GM10266 (cell line): ENCODE data around the gene LARGE1.

Experiments used
- DNase-seq: peaks from one replicate; pipeline ENCODE4 v3.0.0; 2012; ENCODE audit errors: extremely low spot score
- TF ChIP-seq, protein P1 (sequence below): IDR thresholded peaks from 2 replicates; pipeline ENCODE4 v1.5.1; 2012; ENCODE audit warnings: mild to moderate bottlenecking, low read depth; ENCODE audit not compliant: control insufficient read depth, insufficient read depth; ENCODE audit errors: missing control alignments

Gene LARGE1

DNA sequence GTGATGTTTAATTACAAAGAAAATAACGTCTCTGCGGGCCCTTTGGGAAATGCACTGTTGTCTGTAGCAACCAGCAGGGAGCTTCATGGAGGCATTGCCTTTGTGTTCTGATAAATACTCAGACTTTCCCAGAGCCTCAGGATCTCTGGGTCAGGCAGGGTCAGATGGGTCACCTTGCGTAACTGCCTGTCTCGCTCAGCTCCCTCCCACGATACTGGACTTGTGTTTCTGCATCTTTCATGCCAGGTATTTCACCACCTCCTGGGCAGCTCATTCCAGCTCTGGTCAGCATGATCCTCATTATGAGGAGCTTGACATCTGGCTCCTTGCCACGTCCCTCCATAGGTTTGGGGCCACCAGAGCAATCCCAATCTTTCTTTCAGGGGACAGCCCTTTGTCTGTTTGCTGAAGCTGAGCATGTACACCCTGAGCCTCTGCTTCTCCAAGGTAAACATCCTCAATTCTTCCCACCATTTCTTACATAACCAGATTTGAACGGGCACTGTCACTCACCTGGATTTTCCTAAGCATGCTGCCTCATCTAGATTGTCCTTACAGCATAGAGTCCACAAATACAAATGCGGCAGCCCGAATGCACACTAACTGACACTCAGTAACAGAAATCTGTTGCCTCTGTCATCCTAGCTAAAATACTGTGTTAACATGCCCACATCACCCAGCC is 162.3 kb downstream of the LARGE1 start:
- DNase-seq, result no peak
- TF ChIP-seq, protein P1, sequence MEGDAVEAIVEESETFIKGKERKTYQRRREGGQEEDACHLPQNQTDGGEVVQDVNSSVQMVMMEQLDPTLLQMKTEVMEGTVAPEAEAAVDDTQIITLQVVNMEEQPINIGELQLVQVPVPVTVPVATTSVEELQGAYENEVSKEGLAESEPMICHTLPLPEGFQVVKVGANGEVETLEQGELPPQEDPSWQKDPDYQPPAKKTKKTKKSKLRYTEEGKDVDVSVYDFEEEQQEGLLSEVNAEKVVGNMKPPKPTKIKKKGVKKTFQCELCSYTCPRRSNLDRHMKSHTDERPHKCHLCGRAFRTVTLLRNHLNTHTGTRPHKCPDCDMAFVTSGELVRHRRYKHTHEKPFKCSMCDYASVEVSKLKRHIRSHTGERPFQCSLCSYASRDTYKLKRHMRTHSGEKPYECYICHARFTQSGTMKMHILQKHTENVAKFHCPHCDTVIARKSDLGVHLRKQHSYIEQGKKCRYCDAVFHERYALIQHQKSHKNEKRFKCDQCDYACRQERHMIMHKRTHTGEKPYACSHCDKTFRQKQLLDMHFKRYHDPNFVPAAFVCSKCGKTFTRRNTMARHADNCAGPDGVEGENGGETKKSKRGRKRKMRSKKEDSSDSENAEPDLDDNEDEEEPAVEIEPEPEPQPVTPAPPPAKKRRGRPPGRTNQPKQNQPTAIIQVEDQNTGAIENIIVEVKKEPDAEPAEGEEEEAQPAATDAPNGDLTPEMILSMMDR, result no peak

DNA sequence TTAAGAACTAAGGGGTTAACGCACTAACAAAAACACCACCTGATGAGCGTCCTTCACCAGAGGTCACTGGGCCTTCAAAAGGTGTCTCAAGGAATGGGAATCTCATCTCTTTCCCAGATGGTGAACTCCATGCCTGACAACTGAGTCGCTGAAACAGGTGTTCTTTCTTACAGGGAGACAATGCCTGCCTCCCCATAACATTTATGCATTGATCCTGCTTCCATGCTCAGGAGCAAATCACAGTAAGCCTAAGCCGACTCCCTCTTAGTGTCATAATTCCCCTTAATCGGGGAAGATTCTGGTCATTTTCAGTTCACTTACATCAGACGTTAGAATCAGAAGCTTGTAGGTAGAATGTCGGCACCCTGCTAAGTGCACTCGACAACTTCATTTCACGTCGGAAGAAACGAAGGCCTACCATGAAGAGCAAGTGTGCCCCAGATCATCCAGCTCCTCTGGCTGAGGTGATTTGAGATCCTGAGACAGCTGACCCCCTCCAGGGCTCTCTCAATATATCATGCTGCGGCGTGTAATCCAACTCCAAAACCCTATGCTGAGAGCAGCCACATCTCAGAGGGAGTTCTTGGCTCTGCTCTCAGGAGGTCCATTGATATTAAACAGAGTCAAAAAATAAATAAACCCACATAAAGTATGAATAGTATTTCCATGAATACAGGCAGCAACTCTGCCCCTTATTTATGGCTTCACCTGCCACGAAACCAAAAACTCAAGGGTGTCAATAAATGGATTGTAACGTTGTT is 163.1 kb downstream of the LARGE1 start:
- TF ChIP-seq, protein P1, result no peak
- no peak for DNase-seq

DNA sequence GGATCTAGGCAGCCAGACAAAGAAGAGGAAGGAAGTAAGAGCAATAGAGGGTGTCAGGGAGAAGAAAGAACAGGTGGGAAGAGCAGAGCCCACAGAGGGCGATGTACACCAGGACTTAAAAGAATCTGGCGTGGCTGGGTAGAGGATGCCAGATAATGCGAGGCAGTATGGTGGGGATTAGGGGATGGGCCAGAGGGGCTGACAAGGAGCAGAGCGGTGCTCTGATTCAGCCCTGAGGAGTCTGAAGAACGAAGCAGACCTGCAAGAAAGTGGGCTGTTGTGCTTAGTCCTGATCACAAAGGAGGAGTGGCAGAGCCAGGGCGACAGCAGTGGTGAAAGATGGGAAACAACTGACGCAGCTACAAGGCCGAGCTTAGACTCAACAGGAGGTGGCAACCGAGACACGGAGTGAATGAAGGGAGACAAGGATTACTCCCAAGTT is 163.7 kb downstream of the LARGE1 start:
- TF ChIP-seq, protein P1, result no peak
- DNase-seq, result no peak

GRCh38 chr22:33748714-33749113 is 171.6 kb downstream of the LARGE1 start:
- TF ChIP-seq, protein P1, result no peak
- DNase-seq, result no peak

DNA sequence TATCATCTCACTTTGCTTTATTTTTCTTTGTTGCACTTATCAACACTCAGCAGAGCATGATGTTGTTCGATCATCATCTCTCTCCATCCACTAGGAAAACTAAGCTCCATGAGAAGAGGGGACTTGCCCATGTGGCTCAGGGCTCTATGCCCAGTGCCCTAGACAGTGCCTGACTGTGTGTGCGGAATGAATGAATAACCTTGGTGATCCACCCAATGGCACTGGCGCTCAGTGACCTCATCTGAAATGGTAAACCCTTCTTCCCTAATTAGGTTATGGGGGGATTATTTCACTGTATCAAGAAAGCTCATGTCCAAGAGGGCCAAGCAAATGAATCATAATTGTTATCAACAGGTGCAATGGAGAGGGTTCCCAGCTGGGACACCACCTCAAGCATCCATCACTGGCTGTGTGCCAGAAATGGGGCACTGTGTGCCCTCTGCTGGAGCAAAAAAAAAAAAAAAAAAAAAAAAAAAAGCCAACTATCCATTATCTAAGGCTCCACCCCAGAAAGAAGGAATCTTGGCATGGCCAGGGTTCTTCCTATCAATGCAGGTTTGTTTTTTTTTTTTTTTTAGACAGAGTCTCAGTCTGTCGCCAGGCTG is 172.6 kb downstream of the LARGE1 start:
- TF ChIP-seq, protein P1, result no peak
- DNase-seq, result no peak

DNA sequence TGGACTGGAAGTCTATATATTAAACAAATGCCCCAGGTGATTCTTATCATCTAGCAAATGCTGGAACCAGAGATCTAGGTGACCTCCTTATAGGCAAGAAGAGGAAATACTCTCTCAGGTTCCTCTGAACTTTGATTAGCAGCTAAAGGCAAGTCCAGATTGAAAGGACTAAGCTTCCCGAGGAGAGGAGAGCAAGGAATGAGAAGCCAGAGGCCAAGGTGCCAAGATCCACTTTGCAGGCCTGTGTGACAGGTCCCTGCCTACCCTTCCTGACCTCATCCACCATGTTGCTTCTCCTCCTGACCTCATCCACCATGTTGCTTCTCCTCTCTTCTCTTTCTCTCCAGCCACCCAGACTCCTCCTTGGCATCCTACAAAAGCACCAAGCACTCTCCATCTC is 173.2 kb downstream of the LARGE1 start:
- TF ChIP-seq, protein P1, result no peak
- no peak for DNase-seq

DNA sequence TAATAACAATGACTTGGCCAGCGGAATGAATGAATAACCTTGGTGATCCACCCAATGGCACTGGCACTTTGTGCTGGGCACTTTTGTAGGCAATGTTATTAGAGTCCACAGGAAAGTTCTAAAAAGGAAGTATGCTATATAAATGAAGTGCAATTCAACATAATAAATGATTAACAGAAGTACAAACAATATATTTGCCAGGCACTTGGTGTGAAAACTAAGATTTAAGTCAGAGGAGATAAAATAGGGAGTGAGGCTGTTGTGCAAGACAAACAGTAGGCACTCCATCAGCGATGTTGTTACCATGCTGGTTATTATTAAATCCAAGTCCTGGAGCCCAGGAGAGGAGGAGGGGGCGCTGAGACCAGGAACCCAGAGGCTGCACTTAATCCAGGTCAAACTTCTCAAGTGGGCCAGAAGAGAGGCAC is 173.8 kb downstream of the LARGE1 start:
- DNase-seq, result no peak
- TF ChIP-seq, protein P1, result no peak
